HG03039 (cell line): ENCODE data around the gene NDRG3.
"Not testable (repeated sequence)": the region's sequence is repeated elsewhere in the genome, so short reads cannot be mapped to it uniquely, and the experiment has no call there.

Experiments used
- ATAC-seq: cut with Tn5 transposase; IDR thresholded peaks from one replicate; pipeline ENCODE4 v1.9.1; 2021; ENCODE audit warnings: mild to moderate bottlenecking, moderate library complexity; ENCODE audit not compliant: unreplicated experiment

The NDRG3 gene

DNA sequence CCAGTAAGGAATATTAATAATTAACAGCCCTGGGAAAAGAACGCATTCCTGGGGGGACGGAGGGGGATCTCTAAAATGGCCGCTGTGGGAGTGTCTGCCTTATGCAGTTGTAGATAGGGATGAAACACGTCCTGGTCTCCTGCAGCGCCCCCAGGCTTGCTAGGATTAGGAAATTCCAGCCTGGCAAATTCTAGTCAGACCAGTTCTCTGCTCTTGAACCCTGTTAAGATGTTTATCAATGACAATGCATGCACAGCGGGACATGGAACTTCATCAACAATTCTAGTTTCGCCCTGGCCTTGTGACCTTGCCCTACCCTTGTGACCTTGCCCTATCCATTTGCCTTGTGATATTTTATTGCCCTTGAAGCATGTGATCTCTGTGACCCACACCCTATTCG lies 50.4 kb downstream of the NDRG3 start:
- not testable (repeated sequence) for ATAC-seq

DNA sequence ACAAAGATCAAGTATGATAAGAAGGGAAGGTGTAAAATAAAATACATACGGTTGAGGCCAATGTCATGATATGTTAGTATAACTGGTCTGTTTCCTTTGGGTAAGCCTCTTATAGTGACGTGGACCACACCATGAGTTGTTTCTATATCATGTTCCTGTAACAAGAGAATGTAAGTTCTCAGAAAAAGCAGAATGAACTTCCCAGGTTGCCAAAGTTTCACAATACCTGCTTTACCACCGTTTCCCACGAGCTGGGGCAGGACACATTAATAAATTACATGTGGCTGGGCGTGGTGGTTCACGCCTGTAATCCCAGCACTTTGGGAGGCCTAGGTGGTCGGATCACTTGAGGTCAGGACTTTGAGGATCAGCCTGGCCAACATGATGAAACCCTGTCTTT lies 57.3 kb downstream of the NDRG3 start:
- ATAC-seq, result no peak

DNA sequence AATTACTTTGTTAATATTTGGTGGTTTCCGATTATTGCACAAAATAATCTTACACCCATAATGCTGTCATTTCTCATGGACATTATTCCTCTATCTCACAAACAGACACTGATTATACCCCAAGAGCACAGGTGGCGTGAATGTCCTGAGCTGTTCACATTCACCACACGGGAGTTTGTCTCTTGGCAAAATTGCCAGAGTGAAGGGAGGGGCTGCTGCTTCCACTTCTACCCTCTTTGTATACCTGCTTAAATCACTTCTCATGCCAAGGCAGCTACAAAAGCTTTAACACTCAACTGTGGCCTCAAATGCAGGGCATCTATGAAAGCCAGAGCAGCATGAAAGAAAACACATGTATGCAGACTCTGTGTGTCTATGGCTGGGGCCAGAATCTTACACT lies 58.0 kb downstream of the NDRG3 start:
- ATAC-seq, result no peak

DNA sequence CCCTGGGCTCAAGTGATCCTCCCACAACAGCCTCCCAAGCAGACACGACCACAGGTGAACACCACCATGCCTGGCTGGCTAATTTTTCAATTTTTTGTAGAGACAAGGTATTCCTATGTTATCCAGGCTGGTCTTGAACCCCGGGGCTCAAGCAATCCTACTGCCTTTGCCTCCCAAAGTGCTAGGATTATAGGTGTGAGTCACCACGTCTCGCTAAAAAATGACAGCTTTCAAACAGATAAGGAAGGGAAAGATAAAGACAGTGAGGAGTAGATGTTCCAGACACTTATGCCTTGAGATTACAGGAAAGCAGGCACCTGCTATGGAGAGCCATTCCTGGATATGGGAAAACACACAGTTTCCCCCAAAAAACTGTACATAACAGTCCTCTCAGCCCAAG lies 58.9 kb downstream of the NDRG3 start:
- no peak for ATAC-seq

DNA sequence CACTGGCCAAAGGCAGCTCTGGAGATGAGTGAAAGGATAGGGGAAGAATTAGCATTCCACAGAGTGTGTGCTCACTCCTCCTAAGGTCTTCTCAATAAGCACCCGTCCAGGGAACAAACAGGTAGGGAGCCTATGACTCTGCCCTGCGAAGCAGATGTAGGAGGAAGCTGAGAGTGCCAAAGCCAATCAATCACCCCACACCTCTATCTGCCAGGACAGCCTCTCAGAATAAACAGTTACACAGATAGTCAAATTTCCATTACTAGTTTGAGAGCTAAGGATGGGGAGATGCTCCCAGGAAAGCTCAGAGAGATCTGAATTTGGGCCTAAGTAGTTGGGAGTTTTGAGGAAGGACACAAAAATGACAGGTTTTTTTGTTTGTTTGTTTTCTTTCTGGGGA lies 59.4 kb downstream of the NDRG3 start:
- ATAC-seq, result no peak

DNA sequence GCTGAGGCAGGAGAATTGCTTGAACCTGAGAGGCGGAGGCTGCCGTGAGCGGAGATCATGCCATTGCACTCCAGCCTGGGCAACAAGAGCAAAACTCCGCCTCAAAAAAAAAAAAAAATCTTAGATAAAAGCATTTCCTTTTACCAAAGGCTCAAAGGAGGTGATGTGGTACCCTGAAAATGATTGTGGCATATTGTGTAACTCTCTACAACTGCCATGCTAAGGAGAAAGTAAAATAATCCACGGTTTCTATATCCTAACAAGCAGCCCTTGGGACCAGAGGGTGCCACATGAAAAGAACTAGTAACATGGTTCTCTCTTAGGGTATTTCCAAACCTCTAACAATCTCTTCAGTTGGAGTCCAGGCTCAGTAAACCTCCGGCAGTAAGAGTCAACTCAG lies 61.1 kb downstream of the NDRG3 start:
- ATAC-seq, result no peak

DNA sequence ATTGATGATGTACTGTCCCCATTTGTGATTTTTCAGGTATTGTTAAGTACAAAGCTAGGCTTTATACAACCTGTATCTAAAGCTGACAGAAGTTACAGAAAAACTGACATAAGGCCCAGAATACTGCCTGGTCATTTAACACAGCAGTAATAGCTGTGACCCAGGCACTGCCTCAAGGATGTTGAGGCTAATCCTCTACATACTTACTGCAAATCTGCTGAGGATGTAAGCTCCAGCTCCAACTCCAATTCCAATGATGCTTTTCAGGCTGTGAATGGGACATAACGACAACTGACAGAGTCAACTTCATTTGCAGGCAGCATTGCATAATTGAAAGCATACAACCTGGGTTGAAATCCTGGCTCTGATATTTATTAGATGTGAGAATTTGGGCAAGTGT lies 63.6 kb downstream of the NDRG3 start:
- no peak for ATAC-seq

DNA sequence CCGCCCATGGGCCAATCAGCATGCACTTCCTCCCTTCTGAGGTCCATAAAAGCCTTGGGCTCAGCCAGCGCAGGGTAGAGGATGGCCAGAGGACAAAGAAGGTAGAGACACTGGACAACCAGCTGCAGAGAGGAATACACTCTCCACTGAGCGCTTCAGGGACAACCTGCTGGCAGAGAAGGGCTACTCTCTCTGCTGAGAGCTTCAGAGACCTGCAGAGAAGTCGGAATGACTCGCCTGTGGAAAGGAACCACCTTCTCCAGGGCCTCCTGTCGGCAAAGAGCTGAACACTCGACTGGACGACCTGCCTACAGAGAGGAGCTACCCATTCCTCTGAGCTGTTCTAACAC lies 68.5 kb downstream of the NDRG3 start:
- no peak for ATAC-seq

DNA sequence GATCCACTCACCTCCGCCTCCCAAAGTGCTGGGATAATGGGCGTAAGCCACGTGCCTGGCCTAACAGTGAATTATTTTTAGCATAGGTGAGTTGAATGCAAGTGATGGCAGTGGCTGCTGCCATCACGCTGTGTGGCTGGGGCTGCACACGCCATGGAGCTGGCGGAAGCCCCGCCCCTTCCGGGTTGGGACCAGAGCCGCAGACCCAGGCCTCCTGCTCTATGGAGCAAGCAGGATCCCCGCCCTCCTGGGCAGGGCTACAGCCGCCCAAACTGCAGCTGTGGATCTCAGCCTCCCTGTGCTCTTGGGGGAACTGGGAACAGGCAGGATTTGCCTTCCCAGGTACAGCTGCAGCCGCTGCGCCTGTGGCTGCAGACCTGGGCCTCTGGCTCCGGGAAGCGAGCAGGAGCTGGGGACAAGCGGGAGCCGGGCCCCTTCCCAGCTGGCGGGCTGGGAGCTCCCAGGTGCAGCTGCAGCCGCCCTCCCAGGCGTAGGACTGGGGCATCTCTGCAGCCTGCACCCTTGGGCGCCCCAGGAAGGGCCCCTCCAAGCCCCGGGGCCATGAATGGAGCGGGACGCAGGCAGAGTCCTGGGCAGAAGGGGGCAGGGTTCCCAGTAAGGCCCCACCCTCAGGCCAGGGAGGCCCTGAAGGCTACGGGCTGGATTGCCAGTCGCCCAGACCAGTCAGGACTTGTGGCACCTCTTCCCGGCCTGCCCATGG lies 69.0 kb downstream of the NDRG3 start:
- no peak for ATAC-seq

DNA sequence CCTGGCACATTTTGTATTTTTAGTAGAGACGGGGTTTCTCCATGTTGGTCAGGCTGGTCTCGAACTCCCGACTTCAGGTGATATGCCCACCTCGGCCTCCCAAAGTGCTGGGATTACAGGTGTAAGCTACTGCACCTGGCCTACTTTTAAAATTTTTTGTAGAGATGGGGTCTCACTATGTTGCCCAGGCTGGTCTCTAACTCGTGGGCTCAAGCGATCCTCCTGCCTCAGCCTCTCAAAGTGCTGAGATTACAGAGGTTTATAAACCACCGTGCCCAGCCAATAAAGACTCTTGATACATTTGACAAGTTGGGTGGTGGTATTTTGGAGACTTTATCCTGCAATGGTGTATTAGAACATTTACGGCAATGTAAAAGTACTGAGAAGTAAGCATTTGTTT lies 70.3 kb downstream of the NDRG3 start:
- not testable (repeated sequence) for ATAC-seq

DNA sequence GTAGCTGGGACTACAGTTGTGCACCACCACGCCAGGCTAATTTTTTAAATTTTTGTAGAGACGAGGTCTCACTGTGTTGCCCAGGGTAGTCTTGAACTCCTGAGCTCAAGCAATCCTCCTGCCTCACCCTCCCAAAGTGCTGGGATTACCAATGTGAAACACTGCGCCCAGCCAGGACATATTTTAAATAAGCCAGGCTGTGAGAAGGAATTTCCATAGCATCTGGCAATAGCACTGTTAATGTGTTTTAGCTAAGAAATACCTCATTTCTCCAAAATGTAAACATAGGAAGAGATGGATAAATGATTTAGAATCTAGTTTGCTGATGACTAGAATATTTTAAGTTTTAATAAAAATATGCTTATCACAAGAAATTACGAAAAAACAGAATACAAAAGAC lies 72.9 kb downstream of the NDRG3 start:
- ATAC-seq, result no peak

DNA sequence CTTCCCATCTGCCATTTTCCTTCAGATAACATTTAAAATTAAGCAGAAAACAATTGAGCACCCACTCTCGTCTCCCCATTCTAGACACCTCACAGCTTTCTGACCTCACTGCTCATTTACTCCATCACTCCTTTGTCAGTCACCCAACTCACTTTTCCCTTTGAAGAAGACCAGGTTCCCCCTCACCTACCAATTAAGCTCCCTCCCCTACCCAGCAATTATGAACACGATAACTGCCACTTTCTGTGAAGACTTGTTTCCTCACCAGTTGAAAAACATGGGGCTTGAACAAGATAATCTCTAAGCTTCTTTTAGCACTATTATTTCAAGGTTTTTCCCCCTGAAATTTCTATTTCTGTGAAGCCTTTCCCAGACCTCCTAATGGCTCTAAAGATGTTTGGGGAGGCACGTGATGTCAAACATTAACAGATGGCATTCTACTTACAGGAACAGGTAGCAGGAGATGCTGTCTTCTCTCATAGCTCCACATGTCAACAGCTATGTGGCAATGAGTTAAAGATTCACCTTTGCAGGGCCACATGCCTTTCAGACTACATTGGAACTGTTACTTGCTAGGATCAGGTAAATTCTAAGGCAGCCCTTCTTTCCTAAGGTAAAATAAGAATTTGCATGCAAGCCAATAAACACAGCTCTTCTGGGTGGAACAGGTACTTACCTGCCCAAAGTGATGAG lies 75.1 kb downstream of the NDRG3 start:
- ATAC-seq, result no peak

DNA sequence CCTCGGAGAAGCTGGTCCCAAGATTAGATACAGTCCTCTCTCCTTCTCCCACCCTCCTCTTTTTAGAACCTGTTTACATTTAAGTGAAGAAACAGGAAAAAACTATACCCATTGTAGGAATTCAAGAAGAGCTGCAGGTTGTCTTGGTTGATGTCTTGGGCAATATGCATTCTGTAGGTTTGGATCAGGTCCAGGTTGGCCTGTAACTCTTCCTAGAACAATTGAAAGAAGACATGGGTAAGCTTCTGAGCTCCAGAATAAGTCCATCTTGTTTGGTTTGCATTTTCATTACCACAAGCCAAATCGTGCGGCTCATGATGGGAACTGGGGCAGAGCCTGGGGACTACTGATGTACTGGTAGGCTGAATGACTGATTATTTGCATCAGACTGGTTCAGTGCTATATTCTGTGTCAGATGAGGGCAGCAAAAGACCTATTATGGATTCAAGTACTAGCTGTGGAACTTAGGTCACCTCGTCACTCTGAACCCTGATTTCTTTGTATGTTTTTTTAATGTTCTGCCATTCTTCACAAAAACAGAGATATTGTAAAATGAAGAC lies 79.6 kb downstream of the NDRG3 start:
- no peak for ATAC-seq

DNA sequence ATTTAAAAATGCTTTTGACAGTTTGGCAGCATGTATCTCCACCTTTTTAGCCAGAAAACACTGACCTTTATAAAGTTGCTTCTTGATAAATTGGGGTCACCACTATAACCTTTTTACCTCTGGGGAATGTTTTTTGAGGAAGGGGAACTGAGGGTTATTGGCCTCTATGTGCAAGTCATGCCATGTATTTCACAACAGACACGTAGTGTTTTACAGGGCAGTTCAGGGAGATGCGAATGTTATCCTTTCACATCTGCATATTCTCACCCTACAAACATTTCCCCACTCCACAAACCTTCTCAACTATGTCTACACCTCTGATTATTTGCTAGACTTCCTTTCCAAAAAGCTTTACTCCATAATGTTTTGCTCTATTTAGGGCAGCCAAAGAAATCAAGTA lies 82.9 kb downstream of the NDRG3 start:
- no peak for ATAC-seq

DNA sequence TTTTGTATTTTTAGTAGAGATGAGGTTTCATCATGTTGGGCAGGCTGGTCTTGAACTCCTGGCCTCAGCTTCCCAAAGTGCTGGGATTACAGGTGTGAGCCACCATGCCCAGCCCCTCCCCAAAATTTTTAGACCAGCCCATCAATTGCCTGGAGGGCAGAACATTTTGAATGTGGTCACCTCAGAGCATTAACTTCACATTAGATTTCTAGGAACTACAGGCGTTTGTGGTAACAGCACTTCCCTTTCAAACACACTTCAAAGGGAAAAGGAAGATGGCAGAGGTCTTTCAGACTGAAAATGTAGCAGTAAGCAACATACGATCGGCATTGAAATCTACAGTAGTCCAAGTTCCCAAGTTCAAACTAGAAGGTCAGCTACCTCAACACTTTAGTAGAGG lies 87.6 kb downstream of the NDRG3 start:
- ATAC-seq, result no peak

DNA sequence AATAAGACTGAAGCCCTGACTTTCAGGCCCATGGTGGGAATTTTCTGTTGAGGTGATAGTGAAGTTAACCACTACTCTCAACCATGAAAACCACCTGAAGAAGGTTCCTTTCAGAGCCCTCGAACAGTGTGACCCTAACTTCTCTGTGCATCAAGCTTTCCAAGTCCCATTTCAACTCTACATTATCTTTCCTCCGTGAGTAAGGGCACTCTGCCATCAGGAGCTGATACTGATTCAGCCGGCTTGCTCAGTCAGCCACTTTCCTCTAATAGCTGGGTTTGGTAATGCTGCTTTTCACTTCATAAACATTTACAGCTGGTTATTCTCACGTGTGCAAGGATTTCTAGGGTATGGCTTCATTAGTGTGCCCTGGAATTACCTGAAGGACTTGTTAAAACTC lies 89.2 kb downstream of the NDRG3 start:
- ATAC-seq, result no peak

DNA sequence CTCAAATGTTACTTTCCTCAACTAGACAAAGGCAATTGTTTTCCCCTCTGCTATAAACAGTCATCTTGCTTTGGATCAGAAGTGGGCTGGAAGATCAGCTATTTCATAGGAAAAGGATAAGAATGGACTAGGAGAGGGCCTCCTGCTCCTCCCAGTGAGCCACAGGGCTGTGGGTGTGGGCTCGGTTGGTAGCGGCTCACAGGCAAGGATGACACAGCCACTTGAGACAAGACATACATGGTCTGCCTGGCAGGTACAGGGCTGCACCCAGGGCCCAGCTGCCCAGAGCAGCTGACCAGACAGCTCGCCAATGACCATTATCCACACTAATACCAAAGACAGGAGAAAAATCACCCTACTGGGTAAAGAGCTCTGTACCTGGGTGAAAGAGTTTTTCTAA lies 90.9 kb downstream of the NDRG3 start:
- no peak for ATAC-seq

DNA sequence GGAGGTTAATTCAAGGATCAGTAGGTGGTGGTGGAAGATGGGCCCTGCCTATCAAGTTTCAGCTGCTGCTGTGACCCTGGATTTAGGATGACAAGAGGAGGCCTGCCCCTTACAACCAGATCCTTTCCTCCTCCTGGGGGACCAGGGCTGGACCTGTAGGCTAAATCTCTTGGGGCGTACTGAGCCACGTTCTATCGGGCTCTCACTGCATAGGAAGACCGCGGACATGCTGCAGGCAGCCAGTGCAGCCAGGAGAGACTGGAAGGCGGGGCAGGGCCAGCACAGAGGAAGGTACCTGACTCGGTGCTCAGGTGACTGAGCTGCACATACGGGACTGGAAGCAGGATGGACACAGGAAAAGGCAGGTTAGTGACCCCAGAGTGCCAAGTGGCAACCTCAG lies 91.4 kb downstream of the NDRG3 start:
- ATAC-seq, result no peak

DNA sequence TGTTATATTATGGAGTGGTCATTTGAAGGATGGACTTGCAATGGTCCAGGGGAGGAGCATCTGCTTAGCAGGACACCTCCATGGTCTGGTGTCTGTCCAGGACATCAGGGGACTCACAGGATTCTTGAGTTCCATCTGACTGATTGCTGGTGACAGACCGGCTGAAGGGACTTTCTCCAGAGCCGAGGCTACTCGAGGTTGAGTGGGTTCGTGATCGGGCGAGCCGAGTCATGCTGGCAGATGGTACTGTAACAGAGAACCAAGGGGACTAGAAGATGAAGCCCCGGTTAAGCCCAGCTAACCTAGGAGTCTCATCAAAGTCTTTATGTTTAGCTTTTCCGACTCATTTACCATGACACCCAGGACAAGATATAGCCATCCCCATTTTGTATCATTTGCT lies 92.4 kb downstream of the NDRG3 start:
- ATAC-seq, result no peak

DNA sequence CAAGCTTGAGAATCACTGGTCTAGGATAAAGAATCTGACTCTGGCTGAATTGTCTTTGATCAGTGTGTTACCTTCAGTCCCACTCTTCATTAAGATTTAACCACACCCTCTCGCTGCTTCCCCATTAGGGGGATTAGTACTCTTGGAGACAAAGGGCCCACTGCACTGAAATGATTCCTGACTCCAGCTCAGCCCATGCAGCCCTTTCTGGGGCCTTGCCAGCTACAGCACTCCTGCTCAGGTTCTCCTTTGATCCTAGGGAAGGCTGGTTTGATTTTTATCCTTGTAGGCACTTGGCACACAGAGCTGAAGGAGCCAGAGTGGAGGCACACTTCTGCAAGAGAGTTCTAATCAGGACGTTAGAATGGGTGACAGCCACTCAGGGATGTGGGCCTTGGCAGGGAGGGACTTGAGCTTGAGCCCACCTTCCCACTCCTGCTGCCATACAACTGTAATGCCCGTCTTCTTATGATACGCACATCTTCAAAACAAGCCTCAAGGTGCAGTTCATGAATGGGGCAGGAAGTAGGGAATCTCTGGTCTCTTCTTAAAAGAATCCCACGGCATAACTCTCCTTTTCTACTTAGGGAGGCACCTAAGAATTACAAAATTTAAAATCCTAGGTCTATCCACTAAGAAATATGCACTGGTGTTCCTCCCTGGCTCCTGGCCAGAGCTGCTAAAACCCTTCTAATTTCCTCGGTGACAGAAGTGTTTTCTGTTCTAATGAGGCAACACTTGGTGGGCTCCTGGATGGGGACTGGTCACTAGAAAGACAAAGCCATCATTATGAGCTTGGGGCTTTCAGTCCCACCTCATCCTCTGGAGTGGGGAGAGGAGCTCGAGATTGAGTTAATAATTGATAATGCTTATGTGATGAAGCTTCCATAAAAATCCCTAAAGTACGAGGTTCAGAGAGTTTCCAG lies 98.4 kb downstream of the NDRG3 start:
- ATAC-seq, result no peak

DNA sequence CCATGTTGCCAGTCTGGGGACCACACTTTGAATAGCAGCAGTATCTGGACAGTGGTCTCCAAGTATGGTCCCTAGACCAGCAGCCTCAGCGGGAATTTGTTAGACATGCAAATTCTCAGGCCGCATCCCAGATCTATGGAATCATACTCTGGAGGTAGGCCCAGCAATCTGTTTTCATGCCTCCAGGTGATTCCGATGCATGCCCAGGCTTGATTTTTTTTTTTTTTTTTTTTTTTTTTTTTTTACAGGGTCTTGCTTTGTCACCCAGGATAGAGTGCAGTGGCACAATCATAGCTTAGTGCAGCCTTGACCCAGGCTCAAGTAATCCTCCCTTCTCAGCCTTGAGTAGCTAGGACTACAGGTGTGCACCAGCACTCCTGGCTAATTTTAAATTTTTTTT lies 99.2 kb downstream of the NDRG3 start:
- no peak for ATAC-seq

DNA sequence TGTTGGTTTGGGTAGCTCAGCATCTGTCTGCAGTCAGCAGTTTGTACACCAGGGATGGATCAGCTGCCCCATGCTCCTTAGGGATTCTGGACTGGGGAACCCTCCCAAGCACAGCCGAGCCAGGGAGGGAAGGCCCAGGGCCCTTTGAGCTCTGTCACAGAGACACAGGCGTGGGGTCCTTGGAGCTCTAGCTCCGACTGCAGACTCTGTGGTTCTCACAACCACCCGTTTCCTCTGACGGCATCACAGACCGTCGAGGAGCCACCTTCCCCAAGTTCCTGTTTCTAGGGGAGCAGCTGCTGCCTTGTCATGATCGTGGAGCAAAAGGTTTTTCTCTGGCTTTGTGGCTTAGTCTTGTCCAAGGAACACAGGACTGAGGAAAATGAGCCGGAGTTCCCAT lies 99.9 kb downstream of the NDRG3 start, which contains the start of gene SLA2:
Gene SLA2 (minus strand): TSS at position 199 of the 400 bp plus-strand sequence. CDS start 4,861 bp downstream, outside the sequence.
- no peak for ATAC-seq
